Stimulated activated naive B cell treated with anti-CD40 and anti-IgM and Interleukin-4, amounts not matched to agents 10 μg/mL and 1 μg/mL and 100 μg/mL, for 72 hours (primary cell): ENCODE data around the gene BAHCC1.

Source experiments
- ATAC-seq, 2 donors: fragments of 150-1000 bp; cut with Tn5 transposase; replicated peaks; 2 replicates each; pipeline ENCODE4 v1.10.0; 2021; ENCODE audit warnings: moderate library complexity in 1 of 2
- DNase-seq: peaks from one replicate; pipeline ENCODE4 v3.0.0; 2021
- H3K27ac Mint-ChIP-seq: one replicate; pipeline ENCODE4 v1.8.0; 2022; ENCODE audit warnings: mild to moderate bottlenecking, mixed read lengths
- H3K27me3 Mint-ChIP-seq, 2 donors: one replicate each; pipeline ENCODE4 v1.8.0; 2022; ENCODE audit warnings: mixed read lengths in 2 of 2
- H3K36me3 Mint-ChIP-seq, 2 donors: one replicate each; pipeline ENCODE4 v1.8.0; 2022; ENCODE audit warnings: mixed read lengths in 2 of 2, mild to moderate bottlenecking in 1 of 2
- H3K4me1 Mint-ChIP-seq, 2 donors: one replicate each; pipeline ENCODE4 v1.8.0; 2022; ENCODE audit warnings: mixed read lengths in 2 of 2, mild to moderate bottlenecking in 1 of 2
- H3K4me3 Mint-ChIP-seq, 2 donors: one replicate each; pipeline ENCODE4 v1.8.0; 2022; ENCODE audit warnings: mild to moderate bottlenecking in 2 of 2, mixed read lengths in 2 of 2, moderate library complexity in 1 of 2
- H3K9me3 Mint-ChIP-seq, 2 donors: one replicate each; pipeline ENCODE4 v1.8.0; 2022; ENCODE audit warnings: mixed read lengths in 2 of 2, mild to moderate bottlenecking in 1 of 2

Gene BAHCC1

GRCh38 chr17:81378941-81379511, 16.2 kb upstream of the BAHCC1 start:
- Mint-ChIP-seq H3K27ac (no peak overlapping the region), H3K9me3 (no peaks in the 10 kb centered on the region), H3K4me3 (no peak overlapping the region), H3K27me3 (peaks cover 15 to 23% of the 10 kb centered on the region in 2 donors), H3K4me1 (no peaks in the 10 kb centered on the region), H3K36me3 (no peaks in the 10 kb centered on the region)
- no peak for ATAC-seq
- DNase-seq, result no peak

GRCh38 chr17:81379523-81379942, 15.7 kb upstream of the BAHCC1 start:
- H3K27me3 Mint-ChIP-seq, result peaks cover 15 to 23% of the 10 kb centered on the region in 2 donors
- H3K9me3 Mint-ChIP-seq, result no peaks in the 10 kb centered on the region
- no peaks in the 10 kb centered on the region for H3K36me3 Mint-ChIP-seq
- H3K4me3 Mint-ChIP-seq, result no peak overlapping the region
- H3K27ac Mint-ChIP-seq, result no peak overlapping the region
- ATAC-seq (no peak), DNase-seq (no peak)
- no peaks in the 10 kb centered on the region for H3K4me1 Mint-ChIP-seq

- no peak overlapping the region for H3K4me3 Mint-ChIP-seq
- ATAC-seq (no peak), DNase-seq (no peak)
- H3K27me3 Mint-ChIP-seq, result peaks cover 20 to 28% of the 10 kb centered on the region in 2 donors
- H3K4me1 Mint-ChIP-seq, result peaks cover 0 to 1% of the 10 kb centered on the region in 2 donors
- H3K27ac Mint-ChIP-seq, result no peak overlapping the region
- H3K36me3 Mint-ChIP-seq, result no peaks in the 10 kb centered on the region
- H3K9me3 Mint-ChIP-seq, result no peaks in the 10 kb centered on the region
These were observed 15.1 kb upstream of the BAHCC1 start for GRCh38 chr17:81380131-81380530.

- Mint-ChIP-seq H3K4me1 (peaks cover 1 to 2% of the 10 kb centered on the region in 2 donors), H3K27ac (no peak overlapping the region), H3K4me3 (no peak overlapping the region), H3K36me3 (no peaks in the 10 kb centered on the region), H3K27me3 (peaks cover 27 to 35% of the 10 kb centered on the region in 2 donors), H3K9me3 (no peaks in the 10 kb centered on the region)
- DNase-seq (no peak), ATAC-seq (no peak)
These were observed 14.4 kb upstream of the BAHCC1 start for GRCh38 chr17:81380666-81381518.

- Mint-ChIP-seq H3K36me3 (no peaks in the 10 kb centered on the region), H3K27me3 (peaks cover 33 to 43% of the 10 kb centered on the region in 2 donors), H3K9me3 (no peaks in the 10 kb centered on the region), H3K4me1 (peaks cover 5 to 10% of the 10 kb centered on the region in 2 donors), H3K4me3 (no peak overlapping the region), H3K27ac (no peak overlapping the region)
- no peak for DNase-seq
- ATAC-seq, result no peak
These were observed 13.4 kb upstream of the BAHCC1 start for GRCh38 chr17:81381632-81382577.

DNA sequence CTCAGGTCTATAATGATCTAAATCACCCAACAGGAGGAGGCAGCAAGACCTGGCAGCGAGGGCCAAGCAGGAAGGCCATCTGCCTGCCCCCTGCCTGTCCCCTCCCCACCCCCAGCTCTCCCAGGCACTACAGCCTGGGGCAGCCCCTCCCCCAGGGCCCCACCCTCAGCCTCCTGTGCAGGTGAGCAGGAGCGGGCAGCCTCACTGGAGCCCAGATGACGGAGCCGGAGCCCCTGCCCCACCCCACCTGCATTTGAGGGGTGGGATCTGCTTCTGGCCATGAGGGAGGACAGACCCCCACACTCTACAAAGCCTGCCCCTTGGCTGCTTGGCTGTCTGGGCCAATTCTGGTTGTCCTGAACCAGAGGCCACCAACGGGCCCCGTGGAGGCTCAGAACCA, 12.4 kb upstream of the BAHCC1 start:
- ATAC-seq (no peak), DNase-seq (no peak)
- Mint-ChIP-seq H3K27me3 (peaks cover 34 to 43% of the 10 kb centered on the region in 2 donors), H3K9me3 (no peaks in the 10 kb centered on the region), H3K4me1 (peaks cover 5 to 10% of the 10 kb centered on the region in 2 donors), H3K4me3 (no peak overlapping the region), H3K36me3 (no peaks in the 10 kb centered on the region), H3K27ac (no peak overlapping the region)

DNA sequence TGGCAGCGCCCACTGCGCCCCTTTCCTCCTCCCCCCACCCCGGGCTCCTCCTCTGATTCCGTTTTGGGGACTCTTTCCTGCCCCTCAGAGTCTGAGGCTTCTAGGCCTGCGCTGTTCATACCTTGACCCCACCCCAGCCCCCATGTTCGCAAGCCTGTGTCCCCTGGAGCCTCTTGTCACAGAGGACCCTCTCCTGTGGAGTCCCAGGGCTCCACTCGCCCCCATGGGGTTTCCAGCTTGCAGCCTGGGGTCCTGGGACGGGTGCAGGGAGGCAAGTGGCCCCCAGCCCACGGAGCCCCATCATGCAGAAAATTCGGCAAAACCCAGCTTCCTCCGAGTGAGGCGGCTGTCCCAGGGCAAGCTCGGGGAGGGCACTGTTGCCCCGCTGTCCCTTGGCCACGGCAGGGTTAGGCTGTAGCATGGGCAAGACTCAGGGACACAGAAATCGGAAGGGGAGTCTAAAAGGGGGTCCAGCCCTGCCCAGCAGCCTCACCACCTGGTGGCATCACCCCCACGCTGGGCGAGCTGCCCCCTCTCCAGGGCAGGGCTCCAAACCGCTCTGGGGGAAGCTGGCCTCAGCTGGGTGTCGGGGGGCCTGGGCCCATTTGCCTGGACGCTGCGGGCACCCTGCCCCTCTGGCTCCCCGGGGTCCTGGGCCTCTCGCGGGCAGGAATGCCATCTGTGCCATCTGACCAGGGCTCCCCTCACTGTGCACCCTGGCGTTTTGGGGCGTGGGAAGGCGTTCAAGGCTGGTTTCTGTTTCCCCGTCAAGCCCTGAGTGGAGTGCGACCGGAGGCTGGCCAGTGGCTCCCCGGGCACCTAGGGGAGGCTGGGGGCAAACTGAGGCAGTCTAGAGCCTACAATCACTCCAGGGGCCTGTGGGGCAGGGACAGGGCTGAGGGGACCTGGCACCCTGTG, 11.5 kb upstream of the BAHCC1 start:
- no peaks in the 10 kb centered on the region for H3K9me3 Mint-ChIP-seq
- ATAC-seq, result no peak
- H3K4me1 Mint-ChIP-seq, result peaks cover 5 to 10% of the 10 kb centered on the region in 2 donors
- H3K36me3 Mint-ChIP-seq, result no peaks in the 10 kb centered on the region
- no peak overlapping the region for H3K4me3 Mint-ChIP-seq
- DNase-seq, result no peak
- no peak overlapping the region for H3K27ac Mint-ChIP-seq
- peaks cover 37 to 52% of the 10 kb centered on the region in 2 donors for H3K27me3 Mint-ChIP-seq

GRCh38 chr17:81384929-81385319, 10.3 kb upstream of the BAHCC1 start:
- Mint-ChIP-seq H3K27me3 (peaks cover 42 to 63% of the 10 kb centered on the region in 2 donors), H3K27ac (no peak overlapping the region), H3K36me3 (no peaks in the 10 kb centered on the region), H3K9me3 (no peaks in the 10 kb centered on the region), H3K4me1 (peaks cover 5 to 10% of the 10 kb centered on the region in 2 donors), H3K4me3 (no peak overlapping the region)
- no peak for ATAC-seq
- DNase-seq, result no peak

DNA sequence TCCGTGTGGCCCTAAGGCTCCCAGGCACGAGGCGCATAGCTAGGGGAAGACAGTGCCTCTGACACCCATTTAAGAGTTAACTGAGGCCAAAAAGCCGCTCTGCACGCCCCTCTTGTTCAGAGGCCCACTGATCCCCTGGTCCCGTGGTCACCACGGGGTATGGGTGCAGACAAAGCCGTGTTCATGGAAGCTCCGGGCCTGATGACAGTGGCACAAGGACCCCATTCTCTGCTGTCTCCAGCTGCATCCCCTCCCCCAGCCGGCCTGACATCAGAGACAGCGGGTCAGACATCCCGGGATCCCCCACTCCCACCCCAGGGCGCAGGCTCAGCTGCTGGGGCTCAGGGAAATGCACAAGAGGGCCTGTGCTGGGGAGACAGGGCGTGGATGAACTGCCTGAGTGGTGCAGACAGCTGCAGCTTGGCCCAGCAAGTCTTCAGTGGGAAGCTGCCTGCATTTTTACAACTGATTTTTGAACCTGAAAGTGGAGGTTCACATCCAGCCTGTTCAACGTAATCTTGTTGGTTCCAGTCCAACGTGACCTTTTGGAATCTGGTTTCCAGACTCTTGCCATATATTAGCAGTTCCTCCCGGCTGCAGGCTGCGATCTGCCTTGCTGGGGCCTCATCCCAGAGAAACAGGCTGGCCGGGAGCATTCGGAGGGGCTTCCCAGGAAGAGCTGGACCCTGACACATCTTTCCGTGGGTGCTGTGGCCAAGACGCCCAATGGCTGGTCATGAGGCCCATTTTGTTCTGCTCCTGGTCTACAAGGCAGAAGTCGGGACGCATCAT, 9.7 kb upstream of the BAHCC1 start:
- DNase-seq, result no peak
- H3K9me3 Mint-ChIP-seq, result no peaks in the 10 kb centered on the region
- no peaks in the 10 kb centered on the region for H3K36me3 Mint-ChIP-seq
- peaks cover 5 to 10% of the 10 kb centered on the region in 2 donors for H3K4me1 Mint-ChIP-seq
- no peak for ATAC-seq
- H3K27ac Mint-ChIP-seq, result peak overlapping the region; percentile 5
- peaks cover 47 to 68% of the 10 kb centered on the region in 2 donors for H3K27me3 Mint-ChIP-seq
- H3K4me3 Mint-ChIP-seq, result peak overlapping the region in 1 of 2 donors; percentile 31

DNA sequence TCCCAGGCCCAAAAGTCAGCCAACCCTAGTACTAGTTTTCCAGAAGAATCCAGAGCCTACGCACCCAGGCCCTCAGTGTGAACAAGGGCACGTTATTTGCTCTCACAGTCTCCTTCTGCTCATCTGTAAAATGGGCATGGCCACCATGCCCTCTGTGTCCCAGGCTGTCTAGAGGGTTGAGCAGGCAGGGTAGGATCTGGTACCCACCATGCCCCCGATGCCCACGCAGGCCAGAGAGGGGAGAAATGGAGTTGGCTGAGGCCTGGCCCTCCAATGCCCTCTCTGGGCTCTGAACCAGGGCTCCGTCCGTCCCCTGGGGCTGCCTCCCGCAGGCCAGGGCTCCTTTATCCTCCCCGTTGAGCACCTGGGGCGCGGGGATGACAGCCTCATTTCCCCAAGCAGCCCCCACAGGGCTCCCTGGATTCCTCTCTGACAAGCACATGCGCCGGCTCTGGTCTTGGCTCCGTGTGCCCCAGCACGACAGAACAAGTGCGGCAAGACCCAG, 9.1 kb upstream of the BAHCC1 start:
- no peak overlapping the region for H3K27ac Mint-ChIP-seq
- H3K9me3 Mint-ChIP-seq, result no peaks in the 10 kb centered on the region
- ATAC-seq, result no peak
- H3K36me3 Mint-ChIP-seq, result no peaks in the 10 kb centered on the region
- no peak for DNase-seq
- H3K4me1 Mint-ChIP-seq, result peaks cover 5 to 10% of the 10 kb centered on the region in 2 donors
- peak overlapping the region; percentile 71 to 80 for H3K4me3 Mint-ChIP-seq
- H3K27me3 Mint-ChIP-seq, result peaks cover 46 to 68% of the 10 kb centered on the region in 2 donors

GRCh38 chr17:81386646-81387099, 8.6 kb upstream of the BAHCC1 start:
- Mint-ChIP-seq H3K4me1 (peaks cover 5 to 10% of the 10 kb centered on the region in 2 donors), H3K36me3 (no peaks in the 10 kb centered on the region), H3K9me3 (no peaks in the 10 kb centered on the region), H3K27me3 (peaks cover 46 to 68% of the 10 kb centered on the region in 2 donors), H3K4me3 (peak overlapping the region; percentile 71 to 80), H3K27ac (no peak overlapping the region)
- DNase-seq, result peak; percentile 20
- ATAC-seq, result peak; percentile 62 to 65
